ACC112 (cell line): Measurements from ENCODE around the gene NEU2.

Experiments used
- H2AFZ ChIP-seq: fragments of 200-600 bp; sonication (generic); one replicate; pipeline ENCODE4 v1.6.0; 2017; ENCODE audit warnings: antibody characterized with exemption, low read length; ENCODE audit not compliant: unreplicated experiment
- H3K27ac ChIP-seq: fragments of 200-600 bp; sonication (generic); 2 replicates; pipeline ENCODE4 v1.5.1; 2014; ENCODE audit warnings: low read depth, mild to moderate bottlenecking, antibody characterized with exemption, low read length, moderate library complexity
- H3K27me3 ChIP-seq: fragments of 200-600 bp; sonication (generic); 2 replicates; pipeline ENCODE4 v1.6.1; 2014; ENCODE audit warnings: mild to moderate bottlenecking, antibody characterized with exemption, low read length, moderate library complexity, mixed read lengths; ENCODE audit not compliant: insufficient read depth
- H3K36me3 ChIP-seq: fragments of 200-600 bp; sonication (generic); 2 replicates; pipeline ENCODE4 v1.6.1; 2016; ENCODE audit warnings: mild to moderate bottlenecking, antibody characterized with exemption, low read length, moderate library complexity, mixed read lengths; ENCODE audit not compliant: insufficient read depth
- H3K4me1 ChIP-seq: fragments of 200-600 bp; sonication (generic); one replicate; pipeline ENCODE4 v1.6.1; 2016; ENCODE audit warnings: low read length, mixed read lengths; ENCODE audit not compliant: insufficient read depth, unreplicated experiment, control insufficient read depth
- H3K4me3 ChIP-seq: fragments of 200-600 bp; sonication (generic); 2 replicates; pipeline ENCODE4 v1.5.1; 2014; ENCODE audit warnings: mild to moderate bottlenecking, low read depth, low read length
- H3K79me2 ChIP-seq: fragments of 200-600 bp; sonication (generic); one replicate; pipeline ENCODE4 v1.6.0; 2016; ENCODE audit warnings: low read length; ENCODE audit not compliant: control insufficient read depth, unreplicated experiment, insufficient read depth

The NEU2 gene

GRCh38 chr2:233023007-233023760, 9.3 kb upstream of the NEU2 start:
- Histone ChIP-seq H3K79me2 (no peaks in the 10 kb centered on the region), H3K4me1 (peaks cover 7% of the 10 kb centered on the region), H3K27ac (no peak overlapping the region), H3K4me3 (no peak overlapping the region), H2AFZ (no peak overlapping the region), H3K27me3 (no peaks in the 10 kb centered on the region), H3K36me3 (no peaks in the 10 kb centered on the region)

- no peaks in the 10 kb centered on the region for H3K27me3 ChIP-seq
- H2AFZ ChIP-seq = no peak overlapping the region
- no peak overlapping the region for H3K27ac ChIP-seq
- no peaks in the 10 kb centered on the region for H3K36me3 ChIP-seq
- H3K4me1 ChIP-seq = peaks cover 7% of the 10 kb centered on the region
- no peak overlapping the region for H3K4me3 ChIP-seq
- no peaks in the 10 kb centered on the region for H3K79me2 ChIP-seq
Measured at GRCh38 chr2:233023761-233024410, 8.6 kb upstream of the NEU2 start.

- no peaks in the 10 kb centered on the region for H3K79me2 ChIP-seq
- no peak overlapping the region for H2AFZ ChIP-seq
- no peaks in the 10 kb centered on the region for H3K36me3 ChIP-seq
- no peak overlapping the region for H3K27ac ChIP-seq
- peaks cover 7% of the 10 kb centered on the region for H3K4me1 ChIP-seq
- no peaks in the 10 kb centered on the region for H3K27me3 ChIP-seq
- no peak overlapping the region for H3K4me3 ChIP-seq
Measured at GRCh38 chr2:233025706-233026105, 6.8 kb upstream of the NEU2 start.

- H3K27ac ChIP-seq = no peak overlapping the region
- H2AFZ ChIP-seq = no peak overlapping the region
- H3K4me1 ChIP-seq = peaks cover 7% of the 10 kb centered on the region
- no peaks in the 10 kb centered on the region for H3K36me3 ChIP-seq
- no peaks in the 10 kb centered on the region for H3K27me3 ChIP-seq
- H3K79me2 ChIP-seq = no peaks in the 10 kb centered on the region
- no peak overlapping the region for H3K4me3 ChIP-seq
Measured at GRCh38 chr2:233026198-233026813, 6.2 kb upstream of the NEU2 start.

- Histone ChIP-seq H3K4me1 (peaks cover 19% of the 10 kb centered on the region), H3K27ac (no peak overlapping the region), H3K4me3 (no peak overlapping the region), H3K27me3 (no peaks in the 10 kb centered on the region), H3K79me2 (no peaks in the 10 kb centered on the region), H2AFZ (no peak overlapping the region), H3K36me3 (no peaks in the 10 kb centered on the region)
Measured at GRCh38 chr2:233029321-233029720, 3.2 kb upstream of the NEU2 start.

GRCh38 chr2:233031556-233032500, 644 bp upstream of the NEU2 start:
- Histone ChIP-seq H2AFZ (no peak overlapping the region), H3K36me3 (no peaks in the 10 kb centered on the region), H3K4me1 (peaks cover 16% of the 10 kb centered on the region), H3K79me2 (no peaks in the 10 kb centered on the region), H3K4me3 (no peak overlapping the region), H3K27ac (no peak overlapping the region), H3K27me3 (no peaks in the 10 kb centered on the region)

DNA sequence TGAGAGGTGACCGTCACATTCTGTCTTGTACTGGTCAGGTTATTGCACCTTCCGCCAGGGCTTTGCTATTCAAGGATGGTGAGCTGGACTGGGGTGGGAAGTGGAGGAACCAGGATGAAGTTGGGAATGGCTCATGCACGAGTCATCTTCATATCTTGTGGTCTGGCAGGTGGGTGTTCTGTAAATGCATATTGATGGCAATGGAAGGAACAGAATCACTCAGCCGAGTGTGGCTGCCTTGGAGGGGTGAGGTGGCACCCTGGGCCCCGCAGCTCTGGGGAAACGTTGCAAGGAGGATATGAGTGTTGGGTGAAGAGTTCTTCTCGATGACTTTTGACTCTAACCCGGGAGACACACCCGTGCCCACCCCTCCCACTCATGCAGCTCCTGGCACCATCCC, 1.2 kb downstream of the NEU2 start:
- Histone ChIP-seq H3K4me1 (peaks cover 18% of the 10 kb centered on the region), H3K27me3 (no peaks in the 10 kb centered on the region), H2AFZ (no peak overlapping the region), H3K27ac (no peak overlapping the region), H3K79me2 (no peaks in the 10 kb centered on the region), H3K36me3 (no peaks in the 10 kb centered on the region), H3K4me3 (no peak overlapping the region)

DNA sequence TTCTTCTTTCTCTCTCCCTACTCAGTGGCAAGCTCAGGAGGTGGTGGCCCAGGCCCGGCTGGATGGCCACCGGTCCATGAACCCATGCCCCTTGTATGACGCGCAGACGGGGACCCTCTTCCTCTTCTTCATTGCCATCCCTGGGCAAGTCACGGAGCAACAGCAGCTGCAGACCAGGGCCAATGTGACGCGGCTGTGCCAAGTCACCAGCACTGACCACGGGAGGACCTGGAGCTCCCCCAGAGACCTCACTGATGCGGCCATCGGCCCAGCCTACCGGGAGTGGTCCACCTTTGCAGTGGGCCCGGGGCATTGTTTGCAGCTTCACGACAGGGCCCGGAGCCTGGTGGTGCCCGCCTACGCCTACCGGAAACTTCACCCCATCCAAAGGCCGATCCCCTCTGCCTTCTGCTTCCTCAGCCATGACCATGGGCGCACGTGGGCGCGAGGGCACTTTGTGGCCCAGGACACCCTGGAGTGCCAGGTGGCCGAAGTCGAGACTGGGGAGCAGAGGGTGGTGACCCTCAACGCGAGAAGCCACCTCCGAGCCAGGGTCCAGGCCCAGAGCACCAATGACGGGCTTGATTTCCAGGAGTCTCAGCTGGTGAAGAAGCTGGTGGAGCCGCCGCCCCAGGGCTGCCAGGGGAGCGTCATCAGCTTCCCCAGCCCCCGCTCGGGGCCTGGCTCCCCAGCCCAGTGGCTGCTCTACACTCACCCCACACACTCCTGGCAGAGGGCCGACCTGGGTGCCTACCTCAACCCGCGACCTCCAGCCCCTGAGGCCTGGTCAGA, 1.8 kb downstream of the NEU2 start:
- H2AFZ ChIP-seq = no peak overlapping the region
- H3K4me3 ChIP-seq = no peak overlapping the region
- H3K4me1 ChIP-seq = peaks cover 18% of the 10 kb centered on the region
- H3K36me3 ChIP-seq = no peaks in the 10 kb centered on the region
- H3K27ac ChIP-seq = no peak overlapping the region
- no peaks in the 10 kb centered on the region for H3K27me3 ChIP-seq
- H3K79me2 ChIP-seq = no peaks in the 10 kb centered on the region

DNA sequence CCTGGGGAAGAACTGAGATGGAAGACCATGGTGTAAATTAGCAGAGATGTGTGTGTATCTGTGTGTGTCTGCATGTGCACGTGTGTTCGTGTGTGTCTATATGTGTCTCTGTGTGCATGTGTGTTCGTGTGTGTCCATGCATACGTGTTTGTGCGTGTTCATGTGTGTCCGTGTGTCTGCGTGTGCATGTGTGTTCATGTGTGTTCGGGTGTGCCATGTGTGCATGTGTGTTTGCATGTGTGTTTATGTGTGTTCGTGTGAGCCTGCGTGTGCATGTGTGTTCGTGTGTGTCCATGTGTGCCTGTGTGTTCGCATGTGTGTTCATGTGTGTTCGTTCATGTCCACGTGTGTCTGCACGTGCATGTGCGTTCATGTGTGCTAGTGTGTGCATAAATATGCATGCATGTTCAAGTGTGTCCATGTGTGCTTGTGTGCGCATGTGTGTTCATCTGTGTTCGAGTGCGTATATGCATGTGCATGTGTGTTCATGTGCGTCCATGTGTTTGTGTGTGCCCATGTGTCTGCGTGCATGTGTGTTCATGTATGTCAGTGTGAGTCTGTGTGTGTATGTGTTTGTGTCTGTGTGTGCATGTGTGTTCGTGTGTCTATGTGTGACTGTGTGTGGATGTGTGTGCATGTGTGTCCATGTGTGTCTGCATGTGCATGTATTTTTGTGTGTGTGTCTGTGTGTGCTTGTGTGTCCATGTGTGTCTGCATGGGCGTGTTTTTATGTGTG, 3.1 kb downstream of the NEU2 start:
- Histone ChIP-seq H2AFZ (no peak overlapping the region), H3K4me1 (peaks cover 18% of the 10 kb centered on the region), H3K4me3 (no peak overlapping the region), H3K27ac (no peak overlapping the region), H3K79me2 (no peaks in the 10 kb centered on the region), H3K27me3 (no peaks in the 10 kb centered on the region), H3K36me3 (no peaks in the 10 kb centered on the region)
